Body of pancreas (tissue), 4 donors: ENCODE measurements around the gene CERS5. TPM values are rescaled to one million over a fixed set of nuclear protein-coding genes. Genes with fewer than 3 reads are reported as not detected.

Experiments used
- ATAC-seq: fragments of 150-250 bp; one replicate; pipeline ENCODE4 v1.9.1; 2016
- DNase-seq, 4 donors: peaks; one replicate each; pipeline ENCODE4 v3.0.0-alpha.2; 2019
- H3K27ac ChIP-seq, 4 donors: fragments of 200-600 bp; sonication (generic); 1 replicate in 3 of 4; 2 replicates in 1 of 4; pipeline versions ENCODE4 v1.5.1 to v1.6.1; 2016 to 2019; ENCODE audit warnings: mild to moderate bottlenecking in 1 of 4, mixed read lengths in 1 of 4, moderate library complexity in 1 of 4
- H3K27me3 ChIP-seq, 2 donors: fragments of 200-600 bp; sonication (generic); one replicate each; pipeline ENCODE4 v1.6.0; 2016; ENCODE audit warnings: mild to moderate bottlenecking in 1 of 2
- H3K36me3 ChIP-seq, 2 donors: fragments of 200-600 bp; sonication (generic); replicated peaks in 1 of 2; 2 replicates each; pipeline ENCODE4 v1.5.1; 2016; ENCODE audit warnings: low read depth in 2 of 2; ENCODE audit not compliant: insufficient read depth in 1 of 2
- H3K4me1 ChIP-seq: fragments of 200-600 bp; sonication (generic); one replicate; pipeline ENCODE4 v1.6.0; 2016
- H3K4me3 ChIP-seq, 2 donors: fragments of 200-600 bp; sonication (generic); 1 replicate in 1 of 2; 2 replicates in 1 of 2; pipeline ENCODE4 v1.5.1; 2016 to 2019
- H3K9me3 ChIP-seq, 3 donors: fragments of 200-600 bp; sonication (generic); 1 replicate in 2 of 3; 2 replicates in 1 of 3; pipeline ENCODE4 v1.5.1; 2016
- POLR2A ChIP-seq, 3 donors: fragments of 450-650 bp; IDR thresholded peaks; one replicate each; pipeline ENCODE4 v1.6.1; 2016; ENCODE audit warnings: antibody characterized with exemption in 3 of 3, mild to moderate bottlenecking in 2 of 3
- WGBS, 2 donors: methylation state at CpG; one replicate each; pipeline ENCODE4 v1.1.5; 2017; 5-methylcytosine and 5-hydroxymethylcytosine counted together
- intact Hi-C: fragments of 100-400 bp; cut with DNase I; formaldehyde crosslinking; loops from one replicate; pipeline ENCODE4 v1.15.1; 2023
- total RNA-seq, 2 donors: library from RNA; depleted of rRNA; stranded (reverse); fragments of >200 nt; gene quantifications; one replicate each; pipeline ENCODE4 v1.1.0, GENCODE V29; 2016
- TF ChIP-seq, protein P1 (sequence below), 7 experiments: fragments of 450-650 bp in 4 of 7; fragments of 200-600 bp in 3 of 7; sonication (generic) in 3 of 7; IDR thresholded peaks; one replicate each; pipeline ENCODE4 v1.5.1; 2016 to 2019; ENCODE audit warnings: antibody characterized with exemption in 7 of 7

CERS5 gene
- total RNA-seq, 2 donors from 2014 or later, result 17.8 to 20.2 TPM

DNA sequence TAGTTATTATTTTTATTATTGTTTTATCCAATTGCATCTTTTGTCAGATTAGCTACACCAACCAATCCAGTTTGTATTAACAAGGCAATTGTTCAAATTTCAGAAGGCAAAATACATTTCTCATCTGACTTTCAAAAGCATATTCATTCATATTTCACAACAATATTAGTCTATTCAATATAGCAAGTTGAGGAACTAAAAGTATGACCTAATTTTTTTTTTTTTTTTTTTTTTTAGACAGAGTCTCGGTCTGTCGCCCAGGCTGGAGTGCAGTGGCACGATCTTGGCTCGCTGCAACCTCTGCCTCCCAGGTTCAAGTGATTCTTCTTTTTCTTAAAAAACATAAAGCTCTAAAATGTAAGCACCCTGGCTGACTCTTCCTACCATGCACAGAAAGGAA lies 37.9 kb downstream of the CERS5 start:
- TF ChIP-seq, protein P1, sequence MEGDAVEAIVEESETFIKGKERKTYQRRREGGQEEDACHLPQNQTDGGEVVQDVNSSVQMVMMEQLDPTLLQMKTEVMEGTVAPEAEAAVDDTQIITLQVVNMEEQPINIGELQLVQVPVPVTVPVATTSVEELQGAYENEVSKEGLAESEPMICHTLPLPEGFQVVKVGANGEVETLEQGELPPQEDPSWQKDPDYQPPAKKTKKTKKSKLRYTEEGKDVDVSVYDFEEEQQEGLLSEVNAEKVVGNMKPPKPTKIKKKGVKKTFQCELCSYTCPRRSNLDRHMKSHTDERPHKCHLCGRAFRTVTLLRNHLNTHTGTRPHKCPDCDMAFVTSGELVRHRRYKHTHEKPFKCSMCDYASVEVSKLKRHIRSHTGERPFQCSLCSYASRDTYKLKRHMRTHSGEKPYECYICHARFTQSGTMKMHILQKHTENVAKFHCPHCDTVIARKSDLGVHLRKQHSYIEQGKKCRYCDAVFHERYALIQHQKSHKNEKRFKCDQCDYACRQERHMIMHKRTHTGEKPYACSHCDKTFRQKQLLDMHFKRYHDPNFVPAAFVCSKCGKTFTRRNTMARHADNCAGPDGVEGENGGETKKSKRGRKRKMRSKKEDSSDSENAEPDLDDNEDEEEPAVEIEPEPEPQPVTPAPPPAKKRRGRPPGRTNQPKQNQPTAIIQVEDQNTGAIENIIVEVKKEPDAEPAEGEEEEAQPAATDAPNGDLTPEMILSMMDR (IDR thresholded peaks at IDR 0.05), result no peak
- TF ChIP-seq POLR2A (IDR thresholded peaks at IDR 0.05), result no peak
- DNase-seq (no peak), ATAC-seq (no peak)
- Histone ChIP-seq H3K4me1 (no peaks in the 10 kb centered on the region), H3K4me3 (no peak overlapping the region), H3K9me3 (no peaks in the 10 kb centered on the region), H3K36me3 (peaks cover 0 to 10% of the 10 kb centered on the region in 2 donors), H3K27ac (no peak overlapping the region), H3K27me3 (no peaks in the 10 kb centered on the region)
- intact Hi-C loops, result no loop called here
- WGBS, 2 donors, result 77 to 89% methylated on average over 4 of the region's 4 CpGs

- no peak overlapping the region for H3K27ac ChIP-seq
- WGBS, 2 donors, result 56 to 59% methylated on average over 2 of the region's 2 CpGs
- no peaks in the 10 kb centered on the region for H3K9me3 ChIP-seq
- H3K36me3 ChIP-seq, result peaks cover 0 to 10% of the 10 kb centered on the region in 2 donors
- H3K4me3 ChIP-seq, result no peak overlapping the region
- TF ChIP-seq, protein P1 (IDR thresholded peaks at IDR 0.05), result no peak
- no peak for TF ChIP-seq POLR2A (IDR thresholded peaks at IDR 0.05)
- DNase-seq (no peak), ATAC-seq (no peak)
- H3K4me1 ChIP-seq, result no peaks in the 10 kb centered on the region
- intact Hi-C loops, result no loop called here
- no peaks in the 10 kb centered on the region for H3K27me3 ChIP-seq
These were observed 39.6 kb downstream of the CERS5 start for GRCh38 chr12:50127546-50127945.

DNA sequence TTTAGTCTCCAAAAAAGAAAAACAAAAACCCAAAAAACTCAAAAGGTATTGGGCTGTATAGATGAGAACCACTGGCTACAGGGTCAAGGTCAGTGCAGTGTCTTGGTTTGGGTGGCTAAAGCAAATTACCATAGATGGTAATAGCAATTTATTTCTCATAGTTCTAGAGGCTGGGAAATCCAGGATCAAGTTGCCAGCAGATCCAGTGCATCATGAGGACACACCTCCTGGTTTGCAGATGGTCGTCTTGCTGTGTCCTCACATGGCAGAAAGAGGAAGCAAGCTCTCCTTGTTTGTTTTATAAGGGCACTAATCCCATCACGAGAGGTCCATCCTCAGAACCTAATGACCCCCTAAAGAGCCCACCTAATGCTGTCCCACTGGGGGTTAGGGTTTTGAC lies 44.0 kb downstream of the CERS5 start:
- ATAC-seq (no peak), DNase-seq (no peak)
- no peak overlapping the region for H3K4me3 ChIP-seq
- no peaks in the 10 kb centered on the region for H3K9me3 ChIP-seq
- intact Hi-C loops, result no loop called here
- no peak overlapping the region for H3K27ac ChIP-seq
- TF ChIP-seq POLR2A (IDR thresholded peaks at IDR 0.05), result no peak
- TF ChIP-seq, protein P1 (IDR thresholded peaks at IDR 0.05), result no peak
- H3K27me3 ChIP-seq, result no peaks in the 10 kb centered on the region
- peaks cover 0 to 4% of the 10 kb centered on the region in 2 donors for H3K36me3 ChIP-seq
- 81 to 90% methylated on average over 2 of the region's 2 CpGs for WGBS, 2 donors
- H3K4me1 ChIP-seq, result no peaks in the 10 kb centered on the region

GRCh38 chr12:50121641-50122040 lies 45.5 kb downstream of the CERS5 start:
- intact Hi-C loops, result no loop called here
- Histone ChIP-seq H3K4me3 (no peak overlapping the region), H3K36me3 (peaks cover 0 to 2% of the 10 kb centered on the region in 2 donors), H3K27me3 (no peaks in the 10 kb centered on the region), H3K9me3 (no peaks in the 10 kb centered on the region), H3K27ac (no peak overlapping the region), H3K4me1 (peaks cover 8% of the 10 kb centered on the region)
- TF ChIP-seq, protein P1 (IDR thresholded peaks at IDR 0.05), result no peak
- no peak for TF ChIP-seq POLR2A (IDR thresholded peaks at IDR 0.05)
- WGBS, 2 donors, result 85 to 97% methylated on average over 5 of the region's 5 CpGs
- DNase-seq (no peak), ATAC-seq (no peak)

- Histone ChIP-seq H3K36me3 (peaks cover 0 to 2% of the 10 kb centered on the region in 2 donors), H3K27ac (no peak overlapping the region), H3K4me3 (no peak overlapping the region), H3K4me1 (peaks cover 9% of the 10 kb centered on the region), H3K9me3 (no peaks in the 10 kb centered on the region), H3K27me3 (no peaks in the 10 kb centered on the region)
- 81 to 83% methylated on average over 3 of the region's 3 CpGs for WGBS, 2 donors
- intact Hi-C loops, result no loop called here
- ATAC-seq (no peak), DNase-seq (no peak)
- no peak for TF ChIP-seq POLR2A (IDR thresholded peaks at IDR 0.05)
- TF ChIP-seq, protein P1 (IDR thresholded peaks at IDR 0.05), result no peak
These were observed 46.2 kb downstream of the CERS5 start for GRCh38 chr12:50120953-50121352.
